A549 (cell line): ENCODE results near the gene HP1BP3.

Source experiments
- CTCF ChIP-seq: fragments of >200 bp; sonication (Bioruptor Twin); formaldehyde crosslinking; IDR thresholded peaks from 3 replicates; pipeline ENCODE4 v1.5.1; 2016
- EP300 ChIP-seq, 2 experiments: fragments of >200 bp; sonication (Bioruptor Twin); formaldehyde crosslinking; IDR thresholded peaks; 2 replicates in 1 of 2; 3 replicates in 1 of 2; pipeline ENCODE4 v1.6.1; 2016 to 2017
- JUNB ChIP-seq: fragments of >200 bp; sonication (Bioruptor Twin); formaldehyde crosslinking; IDR thresholded peaks from 2 replicates; pipeline ENCODE4 v1.6.1; 2016
- MAZ ChIP-seq: fragments of 150-350 bp; IDR thresholded peaks from 2 replicates; pipeline ENCODE4 v1.6.1; 2014; ENCODE audit warnings: antibody characterized with exemption, low read depth, low read length, borderline replicate concordance
- MYC ChIP-seq: IDR thresholded peaks from 2 replicates; pipeline ENCODE4 v1.6.1; 2012; ENCODE audit warnings: mild to moderate bottlenecking, inconsistent platforms, low read length, improper control_type of control experiment, borderline replicate concordance
- PHF8 ChIP-seq: fragments of 200-600 bp; sonication (generic); IDR thresholded peaks from 2 replicates; pipeline ENCODE4 v1.6.1; 2016; ENCODE audit warnings: low read depth, mild to moderate bottlenecking, antibody characterized with exemption, moderate library complexity, borderline replicate concordance
- POLR2A ChIP-seq: IDR thresholded peaks from 2 replicates; pipeline ENCODE4 v1.6.1; 2012; ENCODE audit warnings: mild to moderate bottlenecking, low read length
- POLR2AphosphoS2 ChIP-seq: conservative IDR thresholded peaks from 2 replicates; pipeline ENCODE4 v1.6.1; 2012; ENCODE audit warnings: low read length, improper control_type of control experiment, inconsistent platforms
- RFX5 ChIP-seq: fragments of 450-650 bp; IDR thresholded peaks from 2 replicates; pipeline ENCODE4 v1.7.1; 2014; ENCODE audit warnings: antibody characterized with exemption, mild to moderate bottlenecking, moderate library complexity
- RNF2 ChIP-seq: fragments of 200-600 bp; sonication (generic); IDR thresholded peaks from 2 replicates; pipeline ENCODE4 v1.6.1; 2016; ENCODE audit warnings: low read depth, mild to moderate bottlenecking, antibody characterized with exemption, moderate library complexity, borderline replicate concordance
- USF2 ChIP-seq: fragments of 450-650 bp; IDR thresholded peaks from 2 replicates; pipeline ENCODE4 v1.6.1; 2014; ENCODE audit warnings: antibody characterized with exemption
- ZC3H11A ChIP-seq: fragments of 450-650 bp; IDR thresholded peaks from 2 replicates; pipeline ENCODE4 v1.6.1; 2014; ENCODE audit warnings: antibody characterized with exemption, mild to moderate bottlenecking
- ZFP36 ChIP-seq: fragments of 450-650 bp; IDR thresholded peaks from 2 replicates; pipeline ENCODE4 v1.6.1; 2014; ENCODE audit warnings: borderline replicate concordance; ENCODE audit not compliant: partially characterized antibody

GRCh38 chr1:20715406-20715805 lies 71.7 kb downstream of the HP1BP3 start:
- TF ChIP-seq CTCF (no peak), USF2 (no peak), ZFP36 (no peak), MYC (no peak), RFX5 (no peak), MAZ (no peak), POLR2AphosphoS2 (no peak), JUNB (no peak), PHF8 (no peak), EP300 (IDR thresholded peaks at IDR 0.05) (no peak), RNF2 (no peak), ZC3H11A (no peak), POLR2A (no peak)
